OCI-LY3 (cell line): ENCODE measurements around the gene RND3.

ENCODE experiments used
- CTCF ChIP-seq: fragments of 200-600, 300-600 bp; sonication (generic); IDR thresholded peaks from 2 replicates; pipeline ENCODE4 v1.5.1; 2014; ENCODE audit warnings: antibody characterized with exemption, low read length, low read depth
- EZH2phosphoT487 ChIP-seq: fragments of 200-600 bp; shearing (Covaris generic); IDR thresholded peaks from 2 replicates; pipeline ENCODE4 v1.6.1; 2018; ENCODE audit warnings: antibody characterized with exemption, mixed run types, low read depth

GRCh38 chr2:150476809-150477302, 10.6 kb downstream of the RND3 start:
- TF ChIP-seq CTCF: no peak
- no peak for TF ChIP-seq EZH2phosphoT487
